OCI-LY3 (cell line): ENCODE results near the gene POU6F2.

Source experiments
- EZH2phosphoT487 ChIP-seq: fragments of 200-600 bp; shearing (Covaris generic); IDR thresholded peaks from 2 replicates; pipeline ENCODE4 v1.6.1; 2018; ENCODE audit warnings: antibody characterized with exemption, mixed run types, low read depth
- TF ChIP-seq, protein P1 (sequence below): fragments of 200-600, 300-600 bp; sonication (generic); IDR thresholded peaks from 2 replicates; pipeline ENCODE4 v1.5.1; 2014; ENCODE audit warnings: antibody characterized with exemption, low read length, low read depth

DNA sequence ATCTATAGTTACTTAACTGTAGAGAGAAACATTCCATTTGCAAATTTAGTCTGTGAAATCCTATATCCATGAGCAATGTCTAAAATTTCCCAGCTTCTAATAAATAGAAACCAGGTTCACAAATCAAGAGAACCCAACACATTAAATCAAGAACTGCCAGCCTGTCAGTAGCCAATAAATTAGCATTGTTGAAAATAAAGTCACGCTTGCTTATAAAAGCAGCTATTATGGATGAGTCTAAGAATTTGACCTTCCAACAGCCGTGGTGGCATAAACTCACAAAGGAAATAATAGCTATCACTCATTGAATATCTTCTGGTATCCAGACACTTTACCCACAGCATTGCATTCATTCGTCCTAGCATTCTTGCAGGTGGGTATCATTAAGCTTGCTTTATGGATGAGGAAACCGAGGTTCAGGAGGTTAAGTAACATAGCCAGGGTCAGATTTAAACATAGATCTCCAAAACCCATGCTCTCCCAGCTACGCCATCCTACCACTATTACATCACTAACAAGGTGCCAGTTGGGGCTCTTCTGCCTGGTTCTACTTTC lies 328.4 kb downstream of the POU6F2 start:
- TF ChIP-seq, protein P1, sequence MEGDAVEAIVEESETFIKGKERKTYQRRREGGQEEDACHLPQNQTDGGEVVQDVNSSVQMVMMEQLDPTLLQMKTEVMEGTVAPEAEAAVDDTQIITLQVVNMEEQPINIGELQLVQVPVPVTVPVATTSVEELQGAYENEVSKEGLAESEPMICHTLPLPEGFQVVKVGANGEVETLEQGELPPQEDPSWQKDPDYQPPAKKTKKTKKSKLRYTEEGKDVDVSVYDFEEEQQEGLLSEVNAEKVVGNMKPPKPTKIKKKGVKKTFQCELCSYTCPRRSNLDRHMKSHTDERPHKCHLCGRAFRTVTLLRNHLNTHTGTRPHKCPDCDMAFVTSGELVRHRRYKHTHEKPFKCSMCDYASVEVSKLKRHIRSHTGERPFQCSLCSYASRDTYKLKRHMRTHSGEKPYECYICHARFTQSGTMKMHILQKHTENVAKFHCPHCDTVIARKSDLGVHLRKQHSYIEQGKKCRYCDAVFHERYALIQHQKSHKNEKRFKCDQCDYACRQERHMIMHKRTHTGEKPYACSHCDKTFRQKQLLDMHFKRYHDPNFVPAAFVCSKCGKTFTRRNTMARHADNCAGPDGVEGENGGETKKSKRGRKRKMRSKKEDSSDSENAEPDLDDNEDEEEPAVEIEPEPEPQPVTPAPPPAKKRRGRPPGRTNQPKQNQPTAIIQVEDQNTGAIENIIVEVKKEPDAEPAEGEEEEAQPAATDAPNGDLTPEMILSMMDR = no peak
- no peak for TF ChIP-seq EZH2phosphoT487
